ENCODE measurements around the gene SNW1.
A peak's percentile ranks its signal among the peaks of the same experiment; 100 is the strongest.

SNW1 gene

GRCh38 chr14:77714926-77715325 lies 46.0 kb downstream of the SNW1 start:
- Histone ChIP-seq H3K27ac (no peak overlapping the region), H3K27me3 (replicated peaks) (no peaks in the 10 kb centered on the region), H3K4me3 (ENCODE audit: low read depth, low read length) (no peak overlapping the region), H3K36me3 (replicated peaks) (peaks cover 64% of the 10 kb centered on the region)
- TF ChIP-seq, protein P1, sequence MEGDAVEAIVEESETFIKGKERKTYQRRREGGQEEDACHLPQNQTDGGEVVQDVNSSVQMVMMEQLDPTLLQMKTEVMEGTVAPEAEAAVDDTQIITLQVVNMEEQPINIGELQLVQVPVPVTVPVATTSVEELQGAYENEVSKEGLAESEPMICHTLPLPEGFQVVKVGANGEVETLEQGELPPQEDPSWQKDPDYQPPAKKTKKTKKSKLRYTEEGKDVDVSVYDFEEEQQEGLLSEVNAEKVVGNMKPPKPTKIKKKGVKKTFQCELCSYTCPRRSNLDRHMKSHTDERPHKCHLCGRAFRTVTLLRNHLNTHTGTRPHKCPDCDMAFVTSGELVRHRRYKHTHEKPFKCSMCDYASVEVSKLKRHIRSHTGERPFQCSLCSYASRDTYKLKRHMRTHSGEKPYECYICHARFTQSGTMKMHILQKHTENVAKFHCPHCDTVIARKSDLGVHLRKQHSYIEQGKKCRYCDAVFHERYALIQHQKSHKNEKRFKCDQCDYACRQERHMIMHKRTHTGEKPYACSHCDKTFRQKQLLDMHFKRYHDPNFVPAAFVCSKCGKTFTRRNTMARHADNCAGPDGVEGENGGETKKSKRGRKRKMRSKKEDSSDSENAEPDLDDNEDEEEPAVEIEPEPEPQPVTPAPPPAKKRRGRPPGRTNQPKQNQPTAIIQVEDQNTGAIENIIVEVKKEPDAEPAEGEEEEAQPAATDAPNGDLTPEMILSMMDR (IDR thresholded peaks at IDR 0.05; ENCODE audit: low read depth, low read length, missing control alignments): no peak
- in situ Hi-C loops (cut with HindIII; ENCODE audit: low pct_ligation_motif_present, low sequenced_read_pairs): no loop called here
- DNase-seq: no peak

DNA sequence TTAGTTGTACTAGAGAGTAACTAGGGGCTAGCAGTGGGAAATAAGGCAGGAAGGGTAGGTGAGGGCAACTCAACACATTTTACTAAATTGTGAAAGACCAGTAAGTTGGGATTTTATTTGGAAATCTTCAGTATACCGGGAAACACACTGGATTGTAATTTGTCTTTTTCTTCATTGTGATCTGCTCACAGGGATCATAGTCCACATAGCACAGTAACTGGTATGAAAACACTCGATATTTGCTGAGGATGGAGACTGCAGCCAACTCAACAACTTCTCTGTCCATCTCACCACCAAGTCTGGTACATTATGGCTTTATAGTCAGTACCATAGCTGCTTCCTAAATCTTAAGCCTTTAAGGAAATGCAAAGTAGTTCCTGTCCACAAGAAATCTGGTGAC lies 50.6 kb downstream of the SNW1 start:
- DNase-seq: no peak
- in situ Hi-C loops (cut with HindIII; ENCODE audit: low pct_ligation_motif_present, low sequenced_read_pairs): no loop called here
- H3K36me3 ChIP-seq (replicated peaks): peaks cover 27% of the 10 kb centered on the region
- H3K27ac ChIP-seq: no peak overlapping the region
- TF ChIP-seq, protein P1 (IDR thresholded peaks at IDR 0.05; ENCODE audit: low read depth, low read length, missing control alignments): no peak
- H3K4me3 ChIP-seq (ENCODE audit: low read depth, low read length): no peak overlapping the region
- H3K27me3 ChIP-seq (replicated peaks): no peaks in the 10 kb centered on the region

GRCh38 chr14:77709412-77709811 lies 51.5 kb downstream of the SNW1 start:
- H3K4me3 ChIP-seq (ENCODE audit: low read depth, low read length): peak overlapping the region; percentile 98
- in situ Hi-C loops (cut with HindIII; ENCODE audit: low pct_ligation_motif_present, low sequenced_read_pairs): no loop called here

DNA sequence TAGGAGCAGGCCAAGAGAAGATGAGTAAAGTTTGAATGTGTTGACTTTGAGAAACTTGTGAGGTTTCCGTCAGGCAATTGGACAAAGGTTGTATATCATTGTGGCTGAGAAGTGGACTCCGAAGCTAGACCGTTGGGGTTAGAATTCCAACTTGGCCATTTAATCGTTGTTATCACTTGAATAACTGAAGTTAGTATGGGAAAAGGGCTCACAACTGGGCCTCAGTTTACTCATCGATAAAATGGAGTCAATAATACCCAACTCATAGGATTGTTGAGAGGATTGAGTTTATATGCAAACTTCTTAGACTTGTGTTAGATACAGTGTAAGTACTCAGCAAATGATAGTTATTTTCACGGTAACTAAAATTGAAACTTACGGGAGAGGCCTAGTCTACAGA lies 52.2 kb downstream of the SNW1 start:
- peak overlapping the region; percentile 98 for H3K4me3 ChIP-seq (ENCODE audit: low read depth, low read length)
- DNase-seq: no peak
- in situ Hi-C loops (cut with HindIII; ENCODE audit: low pct_ligation_motif_present, low sequenced_read_pairs): no loop called here
- no peaks in the 10 kb centered on the region for H3K27me3 ChIP-seq (replicated peaks)
- H3K36me3 ChIP-seq (replicated peaks): peaks cover 20% of the 10 kb centered on the region
- H3K27ac ChIP-seq: no peak overlapping the region
- TF ChIP-seq, protein P1 (IDR thresholded peaks at IDR 0.05; ENCODE audit: low read depth, low read length, missing control alignments): no peak

More at GRCh38 chr14:77709412-77709811, 51.5 kb downstream of the SNW1 start:
- H3K27ac ChIP-seq: no peak overlapping the region
- TF ChIP-seq, protein P1 (IDR thresholded peaks at IDR 0.05; ENCODE audit: low read depth, low read length, missing control alignments): no peak
- DNase-seq: no peak
- H3K27me3 ChIP-seq (replicated peaks): no peaks in the 10 kb centered on the region
- H3K36me3 ChIP-seq (replicated peaks): peaks cover 23% of the 10 kb centered on the region

DNA sequence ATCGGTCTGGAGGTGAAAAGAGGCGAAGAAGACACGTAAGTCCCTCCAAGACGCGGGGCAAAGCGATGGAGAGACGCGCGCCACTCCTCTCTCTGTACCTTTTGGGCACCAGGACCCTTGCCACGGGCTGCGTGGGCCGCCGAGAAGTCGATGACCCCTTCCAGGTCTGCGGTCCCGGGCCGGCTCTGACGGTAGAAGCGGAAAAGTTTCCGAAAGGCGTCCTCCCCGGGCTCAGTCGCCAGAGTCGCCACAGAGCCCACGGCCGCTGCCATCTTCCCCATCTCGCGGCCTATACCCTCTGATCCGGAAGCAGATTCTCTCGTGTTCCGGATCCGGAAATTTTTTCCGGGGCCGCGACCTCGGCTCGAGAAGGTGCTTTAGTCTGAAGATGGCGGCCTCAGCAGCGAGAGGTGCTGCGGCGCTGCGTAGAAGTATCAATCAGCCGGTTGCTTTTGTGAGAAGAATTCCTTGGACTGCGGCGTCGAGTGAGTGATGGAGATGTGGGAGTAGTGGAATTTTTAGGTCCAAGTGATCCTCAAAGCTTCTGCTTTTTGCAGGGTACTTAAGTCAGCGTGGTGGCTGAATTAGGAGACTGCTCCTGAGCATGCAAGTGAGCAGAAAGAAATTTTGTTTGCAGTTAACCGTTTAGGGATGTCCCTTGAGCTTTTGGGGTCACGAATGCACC lies 53.1 kb downstream of the SNW1 start, which contains the start of the genes ALKBH1 and SLIRP:
TSS of gene ALKBH1 (minus strand) at position 300 of the 685 bp plus-strand sequence. CDS start at position 281, 19 bp downstream.
TSS of gene SLIRP (plus strand) at position 380 of the 685 bp plus-strand sequence. CDS start at position 389, 9 bp downstream.
- H3K27me3 ChIP-seq (replicated peaks): no peaks in the 10 kb centered on the region
- TF ChIP-seq, protein P1 (IDR thresholded peaks at IDR 0.05; ENCODE audit: low read depth, low read length, missing control alignments): peak; percentile 9
- H3K27ac ChIP-seq: peak within 1 kb of the TSS; percentile 38
- peak within 1 kb of the TSS; percentile 98 for H3K4me3 ChIP-seq (ENCODE audit: low read depth, low read length)
- in situ Hi-C loops (cut with HindIII; ENCODE audit: low pct_ligation_motif_present, low sequenced_read_pairs): no loop called here
- peak; percentile 74 for DNase-seq
- H3K36me3 ChIP-seq (replicated peaks): peaks cover 20% of the 10 kb centered on the region
